Osteoblast (primary cell): ENCODE data around the gene PARD6G. TPM values are rescaled to one million over a fixed set of nuclear protein-coding genes. Genes with fewer than 3 reads are reported as not detected.

Source experiments
- DNase-seq: peaks from one replicate; pipeline ENCODE4 v3.0.0; 2011; ENCODE audit warnings: low spot score, mixed read lengths; ENCODE audit not compliant: insufficient read length; ENCODE audit errors: missing footprints
- H2AFZ ChIP-seq: 2 replicates; pipeline ENCODE4 v1.6.0; 2011; ENCODE audit warnings: mild to moderate bottlenecking, low read length
- H3K27ac ChIP-seq: 2 replicates; pipeline ENCODE4 v1.5.1; 2011; ENCODE audit warnings: mild to moderate bottlenecking, low read depth, low read length, moderate library complexity
- H3K27me3 ChIP-seq: 2 replicates; pipeline ENCODE4 v1.6.0; 2012; ENCODE audit warnings: mild to moderate bottlenecking, control low read depth, inconsistent platforms, low read length, moderate library complexity; ENCODE audit not compliant: insufficient read depth
- H3K36me3 ChIP-seq: 2 replicates; pipeline ENCODE4 v1.5.1; 2011; ENCODE audit warnings: mild to moderate bottlenecking, low read length, control low read depth, moderate library complexity; ENCODE audit not compliant: insufficient read depth
- H3K4me1 ChIP-seq: 2 replicates; pipeline ENCODE4 v1.5.1; 2011; ENCODE audit warnings: mild to moderate bottlenecking, low read length, control low read depth, moderate library complexity; ENCODE audit not compliant: insufficient read depth
- H3K4me2 ChIP-seq: 2 replicates; pipeline ENCODE4 v1.6.0; 2011; ENCODE audit warnings: mild to moderate bottlenecking, low read length; ENCODE audit not compliant: insufficient read depth
- H3K4me3 ChIP-seq: fragments of 200-600 bp; sonication (generic); 3 replicates; pipeline ENCODE4 v1.5.1; 2012; ENCODE audit warnings: mild to moderate bottlenecking, low read length, inconsistent platforms; ENCODE audit not compliant: insufficient read depth
- H3K79me2 ChIP-seq: 2 replicates; pipeline ENCODE4 v1.6.0; 2012; ENCODE audit warnings: mild to moderate bottlenecking, low read length, control low read depth, inconsistent platforms; ENCODE audit not compliant: insufficient read depth
- H3K9me3 ChIP-seq: 2 replicates; pipeline ENCODE4 v1.5.1; 2011; ENCODE audit warnings: low read depth, low read length, control low read depth
- H4K20me1 ChIP-seq: 2 replicates; pipeline ENCODE4 v1.6.0; 2012; ENCODE audit warnings: mild to moderate bottlenecking, low read length, control low read depth; ENCODE audit not compliant: insufficient read depth
- total RNA-seq: library from RNA; depleted of rRNA; stranded (reverse); fragments of >200 nt; gene quantifications from 2 replicates; pipeline ENCODE4 v1.2.3, GENCODE V29; 2012
- TF ChIP-seq, protein P1 (sequence below): IDR thresholded peaks from 2 replicates; pipeline ENCODE4 v1.5.1; 2011; ENCODE audit warnings: mild to moderate bottlenecking, low read depth, low read length, moderate library complexity; ENCODE audit errors: extremely low read depth

PARD6G gene
- total RNA-seq, 1 donor, result 2.2 TPM

DNA sequence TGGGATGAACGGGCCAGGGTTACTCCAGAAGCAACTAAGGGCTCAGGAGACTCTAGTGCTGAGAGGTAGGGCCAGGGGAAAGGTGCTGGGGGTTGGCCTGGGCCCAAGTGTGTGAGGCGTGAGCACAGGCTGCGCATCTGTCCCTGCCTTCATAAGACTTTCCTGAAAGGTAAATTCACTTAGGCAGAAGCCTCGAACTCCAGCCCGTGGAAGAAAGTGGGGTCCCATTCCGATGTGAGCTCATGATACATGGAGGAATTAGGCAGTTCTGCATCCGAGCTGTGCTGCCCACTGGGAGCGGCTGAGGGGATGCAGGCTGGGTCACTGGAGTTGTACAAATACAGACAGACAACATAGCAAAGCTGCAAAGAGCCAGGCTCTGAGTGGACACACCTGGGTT, 16.2 kb downstream of the PARD6G start:
- TF ChIP-seq, protein P1, sequence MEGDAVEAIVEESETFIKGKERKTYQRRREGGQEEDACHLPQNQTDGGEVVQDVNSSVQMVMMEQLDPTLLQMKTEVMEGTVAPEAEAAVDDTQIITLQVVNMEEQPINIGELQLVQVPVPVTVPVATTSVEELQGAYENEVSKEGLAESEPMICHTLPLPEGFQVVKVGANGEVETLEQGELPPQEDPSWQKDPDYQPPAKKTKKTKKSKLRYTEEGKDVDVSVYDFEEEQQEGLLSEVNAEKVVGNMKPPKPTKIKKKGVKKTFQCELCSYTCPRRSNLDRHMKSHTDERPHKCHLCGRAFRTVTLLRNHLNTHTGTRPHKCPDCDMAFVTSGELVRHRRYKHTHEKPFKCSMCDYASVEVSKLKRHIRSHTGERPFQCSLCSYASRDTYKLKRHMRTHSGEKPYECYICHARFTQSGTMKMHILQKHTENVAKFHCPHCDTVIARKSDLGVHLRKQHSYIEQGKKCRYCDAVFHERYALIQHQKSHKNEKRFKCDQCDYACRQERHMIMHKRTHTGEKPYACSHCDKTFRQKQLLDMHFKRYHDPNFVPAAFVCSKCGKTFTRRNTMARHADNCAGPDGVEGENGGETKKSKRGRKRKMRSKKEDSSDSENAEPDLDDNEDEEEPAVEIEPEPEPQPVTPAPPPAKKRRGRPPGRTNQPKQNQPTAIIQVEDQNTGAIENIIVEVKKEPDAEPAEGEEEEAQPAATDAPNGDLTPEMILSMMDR, result no peak

DNA sequence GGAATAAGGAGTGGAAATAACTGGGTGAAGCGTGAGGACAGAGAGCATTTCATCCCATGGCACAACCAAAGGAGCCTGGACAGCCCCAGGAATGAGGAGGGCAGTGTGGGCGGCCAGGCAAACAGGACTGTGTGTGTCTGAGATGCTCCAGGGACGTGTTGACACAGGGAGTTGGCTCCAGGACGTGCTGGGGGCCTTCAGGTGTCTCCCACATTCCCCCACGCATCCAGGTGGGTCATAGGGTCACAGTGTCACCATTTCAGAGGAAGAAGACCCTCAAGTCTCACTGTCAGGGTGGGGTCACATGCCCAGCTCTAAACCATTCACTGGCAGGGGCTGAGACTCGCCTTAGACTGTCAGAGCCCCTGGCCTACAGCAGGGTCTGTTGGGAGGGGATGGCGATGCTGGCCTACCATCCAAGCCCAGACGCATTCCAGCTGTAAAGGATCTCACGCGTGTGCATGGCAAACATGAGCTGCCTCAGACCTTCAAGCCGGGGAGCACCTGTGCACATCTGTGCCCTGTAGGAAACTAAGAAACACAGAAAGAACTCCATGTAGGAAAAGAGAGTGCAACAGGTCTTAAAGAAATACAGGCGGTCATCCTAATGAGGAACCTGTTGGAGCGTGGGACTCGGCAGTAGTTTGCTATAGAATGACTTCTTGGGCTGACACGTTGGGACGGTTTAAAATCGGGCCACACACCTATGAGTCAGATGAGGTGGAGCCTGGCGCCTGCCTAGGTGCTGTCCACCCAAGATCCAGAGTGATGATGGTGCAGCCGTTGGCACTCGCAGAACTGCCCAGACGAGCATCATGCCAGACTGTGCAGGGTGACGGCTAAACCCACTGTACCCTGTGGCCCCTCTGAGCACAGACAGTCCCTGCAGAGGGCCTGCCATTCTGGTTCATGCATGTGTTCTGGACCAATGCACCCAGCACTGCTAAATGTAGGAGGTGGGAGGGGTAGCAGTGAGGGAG, 17.3 kb downstream of the PARD6G start:
- Histone ChIP-seq H3K36me3 (no peaks in the 10 kb centered on the region), H2AFZ (no peak overlapping the region), H3K4me3 (no peak overlapping the region), H3K4me1 (no peaks in the 10 kb centered on the region), H3K4me2 (no peak overlapping the region), H3K27ac (no peak overlapping the region), H4K20me1 (no peaks in the 10 kb centered on the region), H3K79me2 (no peaks in the 10 kb centered on the region), H3K27me3 (no peaks in the 10 kb centered on the region), H3K9me3 (no peaks in the 10 kb centered on the region)
- DNase-seq, result no peak
- TF ChIP-seq, protein P1, result no peak

More for the DNA sequence above, 16.2 kb downstream of the PARD6G start:
- Histone ChIP-seq H3K27ac (no peak overlapping the region), H4K20me1 (no peaks in the 10 kb centered on the region), H3K4me1 (no peaks in the 10 kb centered on the region), H3K79me2 (no peaks in the 10 kb centered on the region), H3K4me3 (no peak overlapping the region), H3K4me2 (no peak overlapping the region), H3K9me3 (no peaks in the 10 kb centered on the region), H3K36me3 (no peaks in the 10 kb centered on the region), H3K27me3 (no peaks in the 10 kb centered on the region), H2AFZ (no peak overlapping the region)
- DNase-seq, result no peak

DNA sequence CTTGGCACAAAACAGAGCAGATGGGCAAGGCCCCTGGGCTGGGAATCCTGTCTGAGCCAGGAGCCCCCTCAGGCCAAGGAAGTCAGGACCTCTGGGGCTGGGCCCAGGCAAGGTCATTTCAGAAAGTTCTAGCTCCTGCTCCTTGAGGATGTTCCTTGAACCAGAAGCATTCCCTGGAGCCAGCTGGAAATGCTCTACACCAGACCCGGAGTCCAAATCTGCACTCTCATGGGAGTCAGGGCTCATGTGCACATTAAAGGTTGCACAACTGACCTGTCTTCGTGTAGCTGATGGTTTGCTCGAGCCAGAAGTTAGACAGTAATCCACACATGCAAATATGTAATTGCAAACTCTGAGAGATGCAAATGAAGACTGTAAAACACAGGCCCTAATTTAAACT, 18.0 kb downstream of the PARD6G start:
- TF ChIP-seq, protein P1, result no peak
- Histone ChIP-seq H3K4me1 (no peaks in the 10 kb centered on the region), H4K20me1 (no peaks in the 10 kb centered on the region), H3K27ac (no peak overlapping the region), H2AFZ (no peak overlapping the region), H3K4me2 (no peak overlapping the region), H3K4me3 (no peak overlapping the region), H3K36me3 (no peaks in the 10 kb centered on the region), H3K9me3 (no peaks in the 10 kb centered on the region), H3K79me2 (no peaks in the 10 kb centered on the region), H3K27me3 (no peaks in the 10 kb centered on the region)
- peak; percentile 10 for DNase-seq

DNA sequence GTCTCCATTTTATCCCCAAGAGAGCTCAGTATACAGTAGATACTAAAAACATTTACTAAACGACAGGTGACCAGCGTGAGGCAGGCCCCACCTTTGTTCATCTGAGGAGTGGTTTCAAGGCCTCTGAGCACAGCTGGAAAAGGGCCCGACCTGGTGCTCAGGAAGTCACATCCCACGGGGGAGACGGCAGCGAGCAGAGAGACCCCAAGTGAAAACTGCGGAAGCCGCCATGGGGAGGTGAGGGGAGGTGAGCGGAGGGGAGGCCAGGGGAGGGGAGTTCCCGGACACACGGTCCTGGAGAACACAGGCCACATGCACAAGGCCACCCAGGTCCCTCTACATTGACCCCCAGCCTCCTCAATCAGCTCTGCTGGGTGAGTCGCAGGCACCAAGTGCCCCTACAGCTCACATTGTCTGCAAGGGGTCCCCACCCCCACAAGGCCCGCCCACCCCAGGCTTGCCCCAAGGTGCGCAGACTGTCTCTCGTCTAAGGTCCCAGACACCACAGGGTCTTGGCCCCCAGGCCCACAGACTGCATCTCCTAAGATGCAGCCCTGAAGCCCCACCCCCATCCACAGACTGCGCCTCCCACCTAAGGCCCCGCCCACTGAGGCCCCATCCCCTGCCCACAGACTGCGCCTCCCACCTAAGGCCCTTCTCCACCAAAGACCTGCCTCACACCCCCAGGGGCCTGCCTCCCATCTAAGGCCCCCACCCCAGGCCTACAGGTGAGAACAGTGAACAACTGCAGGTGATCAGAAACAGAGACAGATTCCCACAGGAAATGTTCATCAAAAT, 19.1 kb downstream of the PARD6G start:
- no peaks in the 10 kb centered on the region for H3K36me3 ChIP-seq
- no peaks in the 10 kb centered on the region for H3K4me1 ChIP-seq
- no peak overlapping the region for H3K27ac ChIP-seq
- H4K20me1 ChIP-seq, result no peaks in the 10 kb centered on the region
- H3K27me3 ChIP-seq, result no peaks in the 10 kb centered on the region
- no peak overlapping the region for H3K4me2 ChIP-seq
- no peaks in the 10 kb centered on the region for H3K79me2 ChIP-seq
- TF ChIP-seq, protein P1, result no peak
- H3K9me3 ChIP-seq, result no peaks in the 10 kb centered on the region
- DNase-seq, result no peak
- no peak overlapping the region for H2AFZ ChIP-seq
- no peak overlapping the region for H3K4me3 ChIP-seq
